ENCODE measurements around the gene SUGP1.

DNA sequence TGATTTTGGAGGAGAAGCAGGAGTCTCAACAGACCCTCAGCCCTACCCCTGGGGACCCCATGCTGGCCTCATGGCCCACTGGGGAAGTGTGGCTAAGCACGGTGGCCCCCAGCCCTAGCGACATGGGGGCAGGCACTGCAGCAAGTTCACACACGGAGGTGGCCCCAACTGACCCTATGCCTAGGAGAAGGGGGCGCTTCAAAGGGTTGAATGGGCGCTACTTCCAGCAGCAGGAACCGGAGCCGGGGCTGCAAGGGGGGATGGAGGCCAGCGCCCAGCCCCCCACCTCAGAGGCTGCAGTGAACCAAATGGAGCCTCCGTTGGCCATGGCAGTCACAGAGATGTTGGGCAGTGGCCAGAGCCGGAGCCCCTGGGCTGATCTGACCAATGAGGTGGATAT is 93.6 kb downstream of the SUGP1 start:
- TF ChIP-seq, protein P1, sequence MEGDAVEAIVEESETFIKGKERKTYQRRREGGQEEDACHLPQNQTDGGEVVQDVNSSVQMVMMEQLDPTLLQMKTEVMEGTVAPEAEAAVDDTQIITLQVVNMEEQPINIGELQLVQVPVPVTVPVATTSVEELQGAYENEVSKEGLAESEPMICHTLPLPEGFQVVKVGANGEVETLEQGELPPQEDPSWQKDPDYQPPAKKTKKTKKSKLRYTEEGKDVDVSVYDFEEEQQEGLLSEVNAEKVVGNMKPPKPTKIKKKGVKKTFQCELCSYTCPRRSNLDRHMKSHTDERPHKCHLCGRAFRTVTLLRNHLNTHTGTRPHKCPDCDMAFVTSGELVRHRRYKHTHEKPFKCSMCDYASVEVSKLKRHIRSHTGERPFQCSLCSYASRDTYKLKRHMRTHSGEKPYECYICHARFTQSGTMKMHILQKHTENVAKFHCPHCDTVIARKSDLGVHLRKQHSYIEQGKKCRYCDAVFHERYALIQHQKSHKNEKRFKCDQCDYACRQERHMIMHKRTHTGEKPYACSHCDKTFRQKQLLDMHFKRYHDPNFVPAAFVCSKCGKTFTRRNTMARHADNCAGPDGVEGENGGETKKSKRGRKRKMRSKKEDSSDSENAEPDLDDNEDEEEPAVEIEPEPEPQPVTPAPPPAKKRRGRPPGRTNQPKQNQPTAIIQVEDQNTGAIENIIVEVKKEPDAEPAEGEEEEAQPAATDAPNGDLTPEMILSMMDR (IDR thresholded peaks at IDR 0.05 in 8 of 11, conservative IDR thresholded peaks at IDR 0.05 in 3 of 11), result no peak
- TF ChIP-seq POLR2AphosphoS5 (IDR thresholded peaks at IDR 0.05), result no peak
